Trophoblast cell (in vitro differentiated cells and primary cell): ENCODE results near the gene SPA17.

Source experiments
- DNase-seq, 2 donors: peaks; one replicate each; pipeline ENCODE4 v3.0.0-alpha.2; 2016
- H2AFZ ChIP-seq: 2 replicates; pipeline ENCODE4 v1.6.1; 2013; ENCODE audit warnings: low read length, moderate library complexity, mild to moderate bottlenecking; ENCODE audit not compliant: insufficient read depth, poor library complexity
- H2AK5ac ChIP-seq: 2 replicates; pipeline ENCODE4 v1.6.1; 2013; ENCODE audit warnings: mild to moderate bottlenecking, low read length
- H2BK120ac ChIP-seq: 2 replicates; pipeline ENCODE4 v1.6.1; 2013; ENCODE audit warnings: low read length, mild to moderate bottlenecking, moderate library complexity; ENCODE audit not compliant: insufficient read depth, poor library complexity
- H2BK12ac ChIP-seq: 2 replicates; pipeline ENCODE4 v1.6.1; 2013; ENCODE audit warnings: mild to moderate bottlenecking, low read length, moderate library complexity
- H2BK5ac ChIP-seq: 2 replicates; pipeline ENCODE4 v1.6.1; 2013; ENCODE audit warnings: low read length, low read depth, moderate library complexity, mild to moderate bottlenecking; ENCODE audit not compliant: poor library complexity
- H3K14ac ChIP-seq: 2 replicates; pipeline ENCODE4 v1.6.1; 2013; ENCODE audit warnings: mild to moderate bottlenecking, low read length
- H3K18ac ChIP-seq: 2 replicates; pipeline ENCODE4 v1.6.1; 2013; ENCODE audit warnings: mild to moderate bottlenecking, low read length
- H3K23ac ChIP-seq: 2 replicates; pipeline ENCODE4 v1.6.1; 2013; ENCODE audit warnings: low read length
- H3K27ac ChIP-seq: 2 replicates; pipeline ENCODE4 v1.5.1; 2013; ENCODE audit warnings: low read depth, mild to moderate bottlenecking, inconsistent platforms, low read length, moderate library complexity
- H3K27me3 ChIP-seq: 2 replicates; pipeline ENCODE4 v1.6.1; 2013; ENCODE audit warnings: inconsistent platforms, mild to moderate bottlenecking, low read length, moderate library complexity; ENCODE audit not compliant: insufficient read depth
- H3K36me3 ChIP-seq, 2 experiments: 1 replicate in 1 of 2; 2 replicates in 1 of 2; pipeline ENCODE4 v1.6.1; 2013; ENCODE audit warnings: low read length in 2 of 2, mild to moderate bottlenecking in 2 of 2, moderate library complexity in 1 of 2; ENCODE audit not compliant: insufficient read depth in 2 of 2, control insufficient read depth in 1 of 2
- H3K4ac ChIP-seq: 2 replicates; pipeline ENCODE4 v1.6.1; 2013; ENCODE audit warnings: low read depth, mild to moderate bottlenecking, low read length, moderate library complexity
- H3K4me1 ChIP-seq, 2 experiments: 1 replicate in 1 of 2; 2 replicates in 1 of 2; pipeline ENCODE4 v1.6.1; 2013; ENCODE audit warnings: low read length in 2 of 2, mild to moderate bottlenecking in 2 of 2, moderate library complexity in 1 of 2; ENCODE audit not compliant: insufficient read depth in 2 of 2, control insufficient read depth in 1 of 2
- H3K4me2 ChIP-seq: 2 replicates; pipeline ENCODE4 v1.6.1; 2013; ENCODE audit warnings: inconsistent platforms, mild to moderate bottlenecking, low read length, moderate library complexity
- H3K4me3 ChIP-seq: 2 replicates; pipeline ENCODE4 v1.5.1; 2013; ENCODE audit warnings: mild to moderate bottlenecking, low read depth, low read length, inconsistent platforms
- H3K79me1 ChIP-seq: one replicate; pipeline ENCODE4 v1.6.1; 2013; ENCODE audit warnings: low read length
- H3K79me2 ChIP-seq: 2 replicates; pipeline ENCODE4 v1.6.1; 2013; ENCODE audit warnings: low read length, mild to moderate bottlenecking; ENCODE audit not compliant: control insufficient read depth, insufficient read depth, poor library complexity
- H3K9ac ChIP-seq: 2 replicates; pipeline ENCODE4 v1.6.1; 2013; ENCODE audit warnings: mild to moderate bottlenecking, low read length
- H3K9me3 ChIP-seq: 2 replicates; pipeline ENCODE4 v1.6.1; 2013; ENCODE audit warnings: low read depth, mild to moderate bottlenecking, control low read depth, inconsistent platforms, low read length; ENCODE audit not compliant: insufficient read depth
- H4K12ac ChIP-seq: 2 replicates; pipeline ENCODE4 v1.6.1; 2013; ENCODE audit warnings: low read depth, mild to moderate bottlenecking, low read length, moderate library complexity
- H4K8ac ChIP-seq: 2 replicates; pipeline ENCODE4 v1.6.1; 2013; ENCODE audit warnings: low read depth, mild to moderate bottlenecking, low read length, moderate library complexity
- H4K91ac ChIP-seq: one replicate; pipeline ENCODE4 v1.6.1; 2013; ENCODE audit warnings: low read depth, mild to moderate bottlenecking, low read length, moderate library complexity
- WGBS: extraction: QIAGEN DNeasy Blood & Tissue Kit; methylation state at CpG from one replicate; pipeline ENCODE4 v1.1.7; 2013; ENCODE audit warnings: missing lambda C conversion rate; ENCODE audit not compliant: insufficient read length, insufficient coverage; ENCODE audit errors: extremely low coverage; 5-methylcytosine and 5-hydroxymethylcytosine counted together

Gene SPA17

DNA sequence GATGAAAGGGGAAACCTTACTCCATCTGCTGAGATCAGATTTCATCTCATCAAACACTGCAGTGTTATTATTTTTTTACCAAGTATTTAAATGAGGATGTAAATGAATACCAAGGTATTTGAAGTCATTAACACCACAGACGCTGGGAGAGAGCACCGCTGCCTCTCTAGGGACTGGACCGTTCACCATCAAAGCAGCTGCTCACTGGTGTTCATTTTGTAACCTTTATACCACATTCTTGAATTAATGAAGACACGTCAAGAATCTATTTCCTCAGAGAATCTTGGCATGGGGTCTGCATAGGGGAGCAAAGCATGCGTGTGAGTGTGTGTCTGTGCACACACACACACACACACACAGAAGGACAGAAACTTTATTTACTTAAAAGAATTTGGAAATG lies 15.8 kb upstream of the SPA17 start:
- WGBS: no CpG with 5 or more reads among the region's 5 CpGs
- DNase-seq: no peak
- H4K8ac ChIP-seq: no peak overlapping the region
- no peak overlapping the region for H3K4me2 ChIP-seq
- no peaks in the 10 kb centered on the region for H3K9me3 ChIP-seq
- H2BK120ac ChIP-seq: no peak overlapping the region
- H3K23ac ChIP-seq: no peak overlapping the region
- H3K79me2 ChIP-seq: no peaks in the 10 kb centered on the region
- H2AFZ ChIP-seq: no peak overlapping the region
- no peak overlapping the region for H3K9ac ChIP-seq
- H3K4ac ChIP-seq: no peak overlapping the region
- no peak overlapping the region for H3K27ac ChIP-seq
- H4K12ac ChIP-seq: no peak overlapping the region
- no peak overlapping the region for H3K4me3 ChIP-seq
- no peak overlapping the region for H3K14ac ChIP-seq
- no peaks in the 10 kb centered on the region for H3K4me1 ChIP-seq
- no peak overlapping the region for H4K91ac ChIP-seq
- no peaks in the 10 kb centered on the region for H3K79me1 ChIP-seq
- H2AK5ac ChIP-seq: no peak overlapping the region
- no peak overlapping the region for H3K18ac ChIP-seq
- no peak overlapping the region for H2BK5ac ChIP-seq
- H3K36me3 ChIP-seq: no peaks in the 10 kb centered on the region
- H2BK12ac ChIP-seq: no peak overlapping the region
- H3K27me3 ChIP-seq: no peaks in the 10 kb centered on the region

- H3K4me1 ChIP-seq: no peaks in the 10 kb centered on the region
- H4K8ac ChIP-seq: no peak overlapping the region
- no peak overlapping the region for H3K9ac ChIP-seq
- H3K14ac ChIP-seq: no peak overlapping the region
- no peak overlapping the region for H3K4me2 ChIP-seq
- no peak overlapping the region for H2AFZ ChIP-seq
- H2BK5ac ChIP-seq: no peak overlapping the region
- H3K27ac ChIP-seq: no peak overlapping the region
- no peak overlapping the region for H2AK5ac ChIP-seq
- no peak overlapping the region for H3K18ac ChIP-seq
- H3K79me1 ChIP-seq: no peaks in the 10 kb centered on the region
- H2BK120ac ChIP-seq: no peak overlapping the region
- no peak overlapping the region for H4K91ac ChIP-seq
- H3K27me3 ChIP-seq: no peaks in the 10 kb centered on the region
- H2BK12ac ChIP-seq: no peak overlapping the region
- no peak overlapping the region for H3K4ac ChIP-seq
- 100% methylated on average over 2 of the region's 3 CpGs for WGBS
- no peak for DNase-seq
- no peak overlapping the region for H3K23ac ChIP-seq
- H3K4me3 ChIP-seq: no peak overlapping the region
- H4K12ac ChIP-seq: no peak overlapping the region
- H3K79me2 ChIP-seq: no peaks in the 10 kb centered on the region
- no peaks in the 10 kb centered on the region for H3K36me3 ChIP-seq
- no peaks in the 10 kb centered on the region for H3K9me3 ChIP-seq
Measured at GRCh38 chr11:124658501-124658900, 15.2 kb upstream of the SPA17 start.

GRCh38 chr11:124658986-124659385 lies 14.7 kb upstream of the SPA17 start:
- no peaks in the 10 kb centered on the region for H3K36me3 ChIP-seq
- H3K4me3 ChIP-seq: no peak overlapping the region
- no CpG with 5 or more reads among the region's 1 CpG for WGBS
- no peaks in the 10 kb centered on the region for H3K79me2 ChIP-seq
- H3K27ac ChIP-seq: no peak overlapping the region
- H3K18ac ChIP-seq: no peak overlapping the region
- no peak overlapping the region for H2AFZ ChIP-seq
- no peak overlapping the region for H3K4me2 ChIP-seq
- H3K9ac ChIP-seq: no peak overlapping the region
- H2AK5ac ChIP-seq: no peak overlapping the region
- no peak overlapping the region for H3K23ac ChIP-seq
- no peak overlapping the region for H2BK5ac ChIP-seq
- H2BK120ac ChIP-seq: no peak overlapping the region
- no peaks in the 10 kb centered on the region for H3K9me3 ChIP-seq
- H2BK12ac ChIP-seq: no peak overlapping the region
- DNase-seq: no peak
- H4K91ac ChIP-seq: no peak overlapping the region
- no peaks in the 10 kb centered on the region for H3K4me1 ChIP-seq
- H3K4ac ChIP-seq: no peak overlapping the region
- no peak overlapping the region for H4K12ac ChIP-seq
- H3K14ac ChIP-seq: no peak overlapping the region
- no peak overlapping the region for H4K8ac ChIP-seq
- no peaks in the 10 kb centered on the region for H3K79me1 ChIP-seq
- H3K27me3 ChIP-seq: no peaks in the 10 kb centered on the region

DNA sequence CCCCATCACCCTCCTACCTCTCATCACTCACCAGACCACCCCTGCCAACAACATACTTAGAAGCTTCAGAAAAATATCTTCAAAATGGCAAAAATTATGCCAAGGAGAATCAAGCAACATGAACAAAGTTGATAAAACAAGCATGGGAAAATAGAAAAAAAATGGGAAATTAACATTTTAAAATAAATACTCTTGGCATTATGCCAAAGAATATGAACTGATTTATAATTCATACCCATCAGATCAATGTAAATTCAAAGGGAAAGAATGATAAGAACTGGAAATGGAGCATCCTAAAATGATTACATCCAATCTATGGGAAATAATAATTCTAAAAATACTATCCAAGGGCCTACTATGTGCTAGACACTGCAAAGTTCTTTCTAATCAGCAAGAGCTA lies 12.2 kb upstream of the SPA17 start:
- Histone ChIP-seq H3K27me3 (no peaks in the 10 kb centered on the region), H3K18ac (no peak overlapping the region), H3K4me2 (no peak overlapping the region), H3K27ac (no peak overlapping the region), H3K4ac (no peak overlapping the region), H4K8ac (no peak overlapping the region), H3K79me1 (no peaks in the 10 kb centered on the region), H3K9ac (no peak overlapping the region), H4K12ac (no peak overlapping the region), H2BK12ac (no peak overlapping the region), H3K23ac (no peak overlapping the region), H3K4me1 (no peaks in the 10 kb centered on the region), H4K91ac (no peak overlapping the region), H3K79me2 (no peaks in the 10 kb centered on the region), H2BK5ac (no peak overlapping the region), H3K36me3 (no peaks in the 10 kb centered on the region), H2AFZ (no peak overlapping the region), H3K4me3 (no peak overlapping the region), H2AK5ac (no peak overlapping the region), H3K14ac (no peak overlapping the region), H3K9me3 (no peaks in the 10 kb centered on the region), H2BK120ac (no peak overlapping the region)
- DNase-seq: no peak

GRCh38 chr11:124662106-124662505 lies 11.6 kb upstream of the SPA17 start:
- H3K27me3 ChIP-seq: no peaks in the 10 kb centered on the region
- no peaks in the 10 kb centered on the region for H3K36me3 ChIP-seq
- H4K8ac ChIP-seq: no peak overlapping the region
- no peak overlapping the region for H2AFZ ChIP-seq
- no peak overlapping the region for H3K27ac ChIP-seq
- no peak overlapping the region for H3K4me3 ChIP-seq
- H3K9ac ChIP-seq: no peak overlapping the region
- H3K4me2 ChIP-seq: no peak overlapping the region
- H2BK5ac ChIP-seq: no peak overlapping the region
- H3K23ac ChIP-seq: no peak overlapping the region
- H3K9me3 ChIP-seq: no peaks in the 10 kb centered on the region
- no peaks in the 10 kb centered on the region for H3K79me2 ChIP-seq
- no peak for DNase-seq
- no peak overlapping the region for H2BK120ac ChIP-seq
- no peak overlapping the region for H3K14ac ChIP-seq
- H3K79me1 ChIP-seq: no peaks in the 10 kb centered on the region
- H2AK5ac ChIP-seq: no peak overlapping the region
- no peak overlapping the region for H3K4ac ChIP-seq
- WGBS: no CpG with 5 or more reads among the region's 4 CpGs
- no peaks in the 10 kb centered on the region for H3K4me1 ChIP-seq
- H4K12ac ChIP-seq: no peak overlapping the region
- H2BK12ac ChIP-seq: no peak overlapping the region
- no peak overlapping the region for H3K18ac ChIP-seq
- no peak overlapping the region for H4K91ac ChIP-seq
